ENCODE results near the gene PCSK5.

- TF ChIP-seq POLR2A (IDR thresholded peaks at IDR 0.05) (no peak), POLR2AphosphoS5 (IDR thresholded peaks at IDR 0.05) (no peak), CTCF (IDR thresholded peaks at IDR 0.05 in 8 of 11, conservative IDR thresholded peaks at IDR 0.05 in 3 of 11) (no peak)
Measured at GRCh38 chr9:76159293-76159926, 268.9 kb downstream of the PCSK5 start.
